Keratinocyte (primary cell): ENCODE data around the gene MAP3K14. TPM values are rescaled to one million over a fixed set of nuclear protein-coding genes. Genes with fewer than 3 reads are reported as not detected.

Experiments
- DNase-seq: peaks from one replicate; pipeline ENCODE4 v3.0.0-alpha.2; 2011; ENCODE audit warnings: low read depth, missing footprints, low spot score
- FAIRE-seq: peaks from 2 replicates; lab custom pipeline; 2011; peaks lifted over from hg19 to GRCh38; lab: Jason Lieb, UNC
- H2AFZ ChIP-seq: 2 replicates; pipeline ENCODE4 v1.6.0; 2012; ENCODE audit warnings: low read length, control low read depth, inconsistent platforms; ENCODE audit not compliant: control insufficient read depth
- H3K27ac ChIP-seq: 2 replicates; pipeline ENCODE4 v1.5.1; 2011; ENCODE audit warnings: low read length; ENCODE audit not compliant: control insufficient read depth, insufficient read depth
- H3K27me3 ChIP-seq: 3 replicates; pipeline ENCODE4 v1.6.0; 2011; ENCODE audit warnings: low read length; ENCODE audit not compliant: control insufficient read depth, insufficient read depth; ENCODE audit errors: extremely low read depth
- H3K36me3 ChIP-seq, 2 experiments: 2 replicates in 1 of 2; 3 replicates in 1 of 2; pipeline ENCODE4 v1.5.1; 2011; ENCODE audit warnings: low read length in 2 of 2, mild to moderate bottlenecking in 1 of 2; ENCODE audit not compliant: control insufficient read depth in 2 of 2, insufficient read depth in 2 of 2; ENCODE audit errors: extremely low read depth in 1 of 2
- H3K4me1 ChIP-seq: 3 replicates; pipeline ENCODE4 v1.5.1; 2011; ENCODE audit warnings: low read length; ENCODE audit not compliant: control insufficient read depth, insufficient read depth; ENCODE audit errors: extremely low read depth
- H3K4me2 ChIP-seq: 3 replicates; pipeline ENCODE4 v1.6.0; 2011; ENCODE audit warnings: low read depth, low read length; ENCODE audit not compliant: control insufficient read depth, insufficient read depth; ENCODE audit errors: extremely low read depth
- H3K4me3 ChIP-seq, 3 experiments: fragments of 200-600 bp in 1 of 3; sonication (generic) in 1 of 3; 2 replicates in 2 of 3; 3 replicates in 1 of 3; pipeline ENCODE4 v1.5.1; 2011 to 2016; ENCODE audit warnings: low read length in 3 of 3, mild to moderate bottlenecking in 3 of 3, control low read depth in 2 of 3, inconsistent platforms in 1 of 3, low read depth in 1 of 3, mixed read lengths in 1 of 3, mixed run types in 1 of 3, moderate library complexity in 1 of 3; ENCODE audit not compliant: control insufficient read depth in 2 of 3, insufficient read depth in 2 of 3; ENCODE audit errors: extremely low read depth in 1 of 3
- H3K79me2 ChIP-seq: 2 replicates; pipeline ENCODE4 v1.6.0; 2012; ENCODE audit warnings: low read length; ENCODE audit not compliant: control insufficient read depth, insufficient read depth
- H3K9ac ChIP-seq: 3 replicates; pipeline ENCODE4 v1.6.0; 2011; ENCODE audit warnings: low read length; ENCODE audit not compliant: control insufficient read depth, insufficient read depth; ENCODE audit errors: extremely low read depth
- H3K9me1 ChIP-seq: 3 replicates; pipeline ENCODE4 v1.6.0; 2011; ENCODE audit warnings: low read length; ENCODE audit not compliant: control insufficient read depth, insufficient read depth; ENCODE audit errors: extremely low read depth
- H3K9me3 ChIP-seq: 2 replicates; pipeline ENCODE4 v1.5.1; 2012; ENCODE audit warnings: low read depth, low read length; ENCODE audit not compliant: control insufficient read depth
- H4K20me1 ChIP-seq: 3 replicates; pipeline ENCODE4 v1.6.0; 2011; ENCODE audit warnings: low read length; ENCODE audit not compliant: control insufficient read depth, insufficient read depth; ENCODE audit errors: extremely low read depth
- CTCF ChIP-seq, 3 experiments: IDR thresholded peaks in 1 of 3; conservative IDR thresholded peaks in 1 of 3; optimal IDR thresholded peaks in 1 of 3; 2 replicates in 2 of 3; 3 replicates in 1 of 3; pipeline versions ENCODE3 to v1.5.1; 2011; ENCODE audit warnings: low read length in 3 of 3, mild to moderate bottlenecking in 3 of 3, moderate library complexity in 2 of 3, control low read depth in 1 of 3, inconsistent platforms in 1 of 3; ENCODE audit not compliant: insufficient read depth in 2 of 3; ENCODE audit errors: extremely low read depth in 1 of 3
- EZH2 ChIP-seq: IDR thresholded peaks from one replicate; pipeline ENCODE4 v1.6.1; 2012; ENCODE audit warnings: inconsistent platforms, mild to moderate bottlenecking, low read length, moderate library complexity
- dilution Hi-C: fragments of 300-500 bp; cut with MboI; formaldehyde crosslinking; loops from one replicate; pipeline ENCODE4 v1.7.0; 2020; ENCODE audit warnings: low sequenced_read_pairs; ENCODE audit not compliant: extremely low pct_ligation_motif_present
- polyA plus RNA-seq, 5 experiments: library from polyadenylated mRNA; depleted of rRNA in 3 of 5; stranded (reverse) in 3 of 5; stranded (forward) in 1 of 5; unstranded in 1 of 5; fragments of >200 nt; gene quantifications; 1 replicate in 1 of 5; 2 replicates in 3 of 5; 3 replicates in 1 of 5; pipeline versions ENCODE4 v1.2.1 to v1.2.3, GENCODE V29; 2011 to 2012; ENCODE audit warnings: missing spikeins in 2 of 5, low read depth in 1 of 5, low replicate concordance in 1 of 5

Gene MAP3K14
- polyA plus RNA-seq, 1 donor (not counting 4 experiments of a cell fraction or from before 2014, with no cell fraction given), result 6.5 TPM

- no peak overlapping the region for H3K27ac ChIP-seq
- no peaks in the 10 kb centered on the region for H3K9me1 ChIP-seq
- no peaks in the 10 kb centered on the region for H3K36me3 ChIP-seq
- H3K79me2 ChIP-seq, result no peaks in the 10 kb centered on the region
- H3K4me1 ChIP-seq, result peaks cover 9% of the 10 kb centered on the region
- no peak overlapping the region for H3K9ac ChIP-seq
- DNase-seq (no peak), FAIRE-seq (no peak)
- dilution Hi-C loops, result no loop called here
- no peak for TF ChIP-seq CTCF (optimal IDR thresholded peaks at IDR 0.05 in 1 of 3, IDR thresholded peaks at IDR 0.05 in 1 of 3, conservative IDR thresholded peaks at IDR 0.05 in 1 of 3; ENCODE audit: extremely low read depth in 1 of 3, insufficient read depth in 2 of 3, low read length in 3 of 3)
- TF ChIP-seq EZH2, result no peak
- no peaks in the 10 kb centered on the region for H3K9me3 ChIP-seq
- H4K20me1 ChIP-seq, result no peaks in the 10 kb centered on the region
- no peak overlapping the region for H3K4me3 ChIP-seq
- H3K4me2 ChIP-seq, result no peak overlapping the region
- H2AFZ ChIP-seq, result no peak overlapping the region
- no peaks in the 10 kb centered on the region for H3K27me3 ChIP-seq
These were observed 26.2 kb upstream of the MAP3K14 start for GRCh38 chr17:45342871-45343526.

GRCh38 chr17:45342306-45342705 lies 25.5 kb upstream of the MAP3K14 start:
- no peak overlapping the region for H3K27ac ChIP-seq
- no peaks in the 10 kb centered on the region for H3K36me3 ChIP-seq
- no peak overlapping the region for H2AFZ ChIP-seq
- no peak overlapping the region for H3K4me3 ChIP-seq
- H4K20me1 ChIP-seq, result no peaks in the 10 kb centered on the region
- no peak overlapping the region for H3K9ac ChIP-seq
- H3K27me3 ChIP-seq, result no peaks in the 10 kb centered on the region
- DNase-seq, result no peak
- H3K9me1 ChIP-seq, result no peaks in the 10 kb centered on the region
- TF ChIP-seq CTCF (optimal IDR thresholded peaks at IDR 0.05 in 1 of 3, IDR thresholded peaks at IDR 0.05 in 1 of 3, conservative IDR thresholded peaks at IDR 0.05 in 1 of 3; ENCODE audit: extremely low read depth in 1 of 3, insufficient read depth in 2 of 3, low read length in 3 of 3), result no peak
- no peak for FAIRE-seq
- dilution Hi-C loops, result no loop called here
- no peaks in the 10 kb centered on the region for H3K79me2 ChIP-seq
- no peak overlapping the region for H3K4me2 ChIP-seq
- no peaks in the 10 kb centered on the region for H3K9me3 ChIP-seq
- H3K4me1 ChIP-seq, result peaks cover 9% of the 10 kb centered on the region
